Neural progenitor cell (in vitro differentiated cells): Measurements from ENCODE around the gene CENPN.

Source experiments
- CTCF ChIP-seq: fragments of 200-600 bp; sonication (generic); IDR thresholded peaks from 2 replicates; pipeline ENCODE4 v1.5.1; 2017; ENCODE audit warnings: antibody characterized with exemption, mild to moderate bottlenecking
- EZH2 ChIP-seq: fragments of 200-600 bp; sonication (generic); IDR thresholded peaks from 2 replicates; pipeline ENCODE4 v1.6.1; 2017; ENCODE audit warnings: antibody characterized with exemption, mild to moderate bottlenecking, moderate library complexity
- EZH2phosphoT487 ChIP-seq: fragments of 200-600 bp; sonication (generic); IDR thresholded peaks from 2 replicates; pipeline ENCODE4 v1.6.1; 2017; ENCODE audit warnings: antibody characterized with exemption

- no peak for TF ChIP-seq CTCF
- TF ChIP-seq EZH2: no peak
- no peak for TF ChIP-seq EZH2phosphoT487
Measured at GRCh38 chr16:81061871-81062608, 55.0 kb downstream of the CENPN start.
